NCI-H1417 treated with DMSO at 0.1 percent for 48 hours (cell line): ENCODE results near the gene CUX1.
"Not testable (repeated sequence)": the region's sequence is repeated elsewhere in the genome, so short reads cannot be mapped to it uniquely, and the experiment has no call there.

ENCODE experiments used
- DNase-seq: peaks from one replicate; lab custom pipeline; 2025; lab: John Stamatoyannopoulos, UW

CUX1 gene

GRCh38 chr7:102215256-102215655, 397.8 kb downstream of the CUX1 start:
- no peak for DNase-seq

- no peak for DNase-seq
Measured at GRCh38 chr7:102215711-102216110, 398.3 kb downstream of the CUX1 start.

GRCh38 chr7:102216573-102217314, 399.3 kb downstream of the CUX1 start:
- no peak for DNase-seq

GRCh38 chr7:102220229-102220850, 402.9 kb downstream of the CUX1 start:
- no peak for DNase-seq

GRCh38 chr7:102220960-102221800, 403.8 kb downstream of the CUX1 start:
- DNase-seq: no peak

- DNase-seq: no peak
Measured at GRCh38 chr7:102221961-102222360, 404.5 kb downstream of the CUX1 start.

GRCh38 chr7:102222445-102222844, 405.0 kb downstream of the CUX1 start:
- no peak for DNase-seq

GRCh38 chr7:102223184-102223583, 405.8 kb downstream of the CUX1 start:
- DNase-seq: no peak

- DNase-seq: no peak
Measured at GRCh38 chr7:102225025-102225424, 407.6 kb downstream of the CUX1 start.

- DNase-seq: no peak
Measured at GRCh38 chr7:102227371-102227770, 409.9 kb downstream of the CUX1 start.

- no peak for DNase-seq
Measured at GRCh38 chr7:102228935-102229334, 411.5 kb downstream of the CUX1 start.

GRCh38 chr7:102230162-102230561, 412.7 kb downstream of the CUX1 start:
- not testable (repeated sequence) for DNase-seq

GRCh38 chr7:102230593-102230992, 413.2 kb downstream of the CUX1 start:
- DNase-seq: no peak

- DNase-seq: no peak
Measured at GRCh38 chr7:102232611-102233286, 415.3 kb downstream of the CUX1 start.

- DNase-seq: no peak
Measured at GRCh38 chr7:102234131-102234530, 416.7 kb downstream of the CUX1 start.

GRCh38 chr7:102234801-102235550, 417.6 kb downstream of the CUX1 start:
- no peak for DNase-seq

- no peak for DNase-seq
Measured at GRCh38 chr7:102236102-102236501, 418.7 kb downstream of the CUX1 start.

GRCh38 chr7:102236592-102237287, 419.3 kb downstream of the CUX1 start:
- DNase-seq: no peak

- no peak for DNase-seq
Measured at GRCh38 chr7:102239206-102239820, 421.9 kb downstream of the CUX1 start.

- no peak for DNase-seq
Measured at GRCh38 chr7:102241431-102241830, 424.0 kb downstream of the CUX1 start.
